Esophagus muscularis mucosa (tissue), 4 donors: ENCODE measurements around the gene PTPRN2. TPM values are rescaled to one million over a fixed set of nuclear protein-coding genes. Genes with fewer than 3 reads are reported as not detected.

Experiments
- DNase-seq: peaks from one replicate; pipeline ENCODE4 v3.0.0-alpha.2; 2017; ENCODE audit errors: extremely low spot score
- H3K27ac ChIP-seq, 4 donors: fragments of 200-600 bp; sonication (generic); replicated peaks in 1 of 4; 1 replicate in 3 of 4; 2 replicates in 1 of 4; pipeline ENCODE4 v1.5.1; 2016 to 2019; ENCODE audit warnings: mild to moderate bottlenecking in 1 of 4
- H3K27me3 ChIP-seq, 4 donors: fragments of 200-600 bp; sonication (generic); one replicate each; pipeline versions ENCODE4 v1.5.1 to v1.6.0; 2016 to 2019
- H3K36me3 ChIP-seq, 4 donors: fragments of 200-600 bp; sonication (generic); one replicate each; pipeline ENCODE4 v1.5.1; 2016 to 2019
- H3K4me1 ChIP-seq, 4 donors: fragments of 200-600 bp; sonication (generic); one replicate each; pipeline ENCODE4 v1.5.1; 2016 to 2019
- H3K4me3 ChIP-seq, 4 donors: fragments of 200-600 bp; sonication (generic); 1 replicate in 2 of 4; 2 replicates in 2 of 4; pipeline ENCODE4 v1.5.1; 2016 to 2019; ENCODE audit warnings: mild to moderate bottlenecking in 4 of 4, moderate library complexity in 1 of 4
- H3K9me3 ChIP-seq, 4 donors: fragments of 200-600 bp; sonication (generic); 1 replicate in 3 of 4; 2 replicates in 1 of 4; pipeline ENCODE4 v1.5.1; 2016 to 2019
- CTCF ChIP-seq, 3 experiments: fragments of 200-600 bp in 2 of 3; fragments of 450-650 bp in 1 of 3; sonication (generic) in 2 of 3; IDR thresholded peaks; one replicate each; pipeline ENCODE4 v1.5.1; 2017 to 2019; ENCODE audit warnings: antibody characterized with exemption in 3 of 3, mild to moderate bottlenecking in 2 of 3, moderate library complexity in 1 of 3
- EP300 ChIP-seq: sonication (generic); formaldehyde crosslinking; IDR thresholded peaks from one replicate; pipeline ENCODE4 v1.6.1; 2017; ENCODE audit warnings: antibody characterized with exemption
- POLR2A ChIP-seq: fragments of 450-650 bp; IDR thresholded peaks from one replicate; pipeline ENCODE4 v1.6.1; 2017; ENCODE audit warnings: antibody characterized with exemption, moderate library complexity, mild to moderate bottlenecking, low read depth
- POLR2AphosphoS5 ChIP-seq, 2 donors: sonication (generic); formaldehyde crosslinking; IDR thresholded peaks; one replicate each; pipeline ENCODE4 v1.6.1; 2017; ENCODE audit warnings: antibody characterized with exemption in 2 of 2
- WGBS: methylation state at CpG from one replicate; pipeline ENCODE4 v1.1.5; 2018; 5-methylcytosine and 5-hydroxymethylcytosine counted together
- intact Hi-C: fragments of 100-400 bp; cut with DNase I; formaldehyde crosslinking; loops from one replicate; pipeline ENCODE4 v1.15.1; 2023
- total RNA-seq, 4 donors: library from RNA; depleted of rRNA; stranded (reverse); fragments of >200 nt; gene quantifications; one replicate each; pipeline versions ENCODE4 v1.1.0 to v1.2.1, GENCODE V29; 2016

The PTPRN2 gene
- total RNA-seq, 4 donors from 2014 or later, result 2.1 to 3.1 (median 3.1) TPM

DNA sequence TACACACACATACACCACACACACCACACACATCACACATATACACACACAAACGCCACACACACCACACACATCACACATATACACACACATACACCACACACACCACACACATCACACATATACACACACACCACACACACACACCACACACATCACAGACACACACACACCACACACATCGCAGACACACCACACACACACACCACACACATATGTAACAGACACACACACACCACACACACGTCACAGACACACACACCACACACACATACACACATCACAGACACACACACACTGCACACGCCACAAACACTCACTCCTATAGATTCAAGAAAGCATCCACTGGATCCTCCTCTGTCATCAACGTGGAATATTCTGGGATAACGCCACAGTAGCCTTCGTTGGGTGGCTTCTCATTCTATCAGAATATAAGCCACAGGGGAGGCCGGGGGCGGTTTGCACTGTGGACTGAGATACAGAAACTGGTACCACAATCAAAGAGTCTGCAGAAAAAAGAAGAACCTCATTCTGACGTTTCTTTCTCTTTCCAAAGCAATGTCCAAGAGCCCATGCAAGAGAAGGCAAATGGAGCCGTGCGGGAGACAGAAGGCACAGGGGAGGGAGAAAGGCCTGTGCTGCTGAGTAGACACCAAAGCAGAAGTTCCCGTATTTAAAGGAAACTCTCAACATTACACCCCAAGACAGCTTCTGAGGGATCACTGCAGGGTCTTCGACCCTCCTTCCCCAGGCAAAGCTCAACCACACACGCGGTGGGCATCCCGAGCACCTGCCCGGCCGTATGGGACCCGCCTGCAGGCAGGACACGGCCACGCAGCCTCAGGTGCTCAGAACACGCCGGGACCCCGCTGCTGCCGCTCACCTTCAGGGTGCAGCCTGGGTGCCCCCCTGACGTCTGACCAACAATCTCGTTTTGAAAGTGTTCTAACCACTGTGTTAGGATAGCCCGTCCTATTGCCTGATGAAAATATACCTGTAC lies 929.6 kb downstream of the PTPRN2 start:
- WGBS, result 87% methylated on average over 28 of the region's 29 CpGs
- DNase-seq, result no peak
- TF ChIP-seq POLR2A (no peak), CTCF (IDR thresholded peaks at IDR 0.05) (no peak), EP300 (no peak), POLR2AphosphoS5 (IDR thresholded peaks at IDR 0.05) (no peak)
- intact Hi-C loops, result no loop called here
- Histone ChIP-seq H3K36me3 (no peaks in the 10 kb centered on the region), H3K27me3 (peaks cover 0 to 19% (median 0%) of the 10 kb centered on the region in 4 donors), H3K9me3 (no peaks in the 10 kb centered on the region), H3K4me1 (peaks cover 0 to 2% (median 1%) of the 10 kb centered on the region in 4 donors), H3K27ac (no peak overlapping the region), H3K4me3 (no peak overlapping the region)

- Histone ChIP-seq H3K9me3 (no peaks in the 10 kb centered on the region), H3K4me3 (no peak overlapping the region), H3K27ac (no peak overlapping the region), H3K4me1 (no peaks in the 10 kb centered on the region), H3K36me3 (no peaks in the 10 kb centered on the region), H3K27me3 (peaks cover 0 to 17% (median 0%) of the 10 kb centered on the region in 4 donors)
- DNase-seq, result no peak
- intact Hi-C loops, result no loop called here
- WGBS, result 93% methylated on average over 26 of the region's 34 CpGs
- no peak for TF ChIP-seq CTCF (IDR thresholded peaks at IDR 0.05)
- TF ChIP-seq POLR2A, result no peak
- no peak for TF ChIP-seq EP300
- TF ChIP-seq POLR2AphosphoS5 (IDR thresholded peaks at IDR 0.05), result no peak
Observed at GRCh38 chr7:157656195-157656769, 931.3 kb downstream of the PTPRN2 start.

DNA sequence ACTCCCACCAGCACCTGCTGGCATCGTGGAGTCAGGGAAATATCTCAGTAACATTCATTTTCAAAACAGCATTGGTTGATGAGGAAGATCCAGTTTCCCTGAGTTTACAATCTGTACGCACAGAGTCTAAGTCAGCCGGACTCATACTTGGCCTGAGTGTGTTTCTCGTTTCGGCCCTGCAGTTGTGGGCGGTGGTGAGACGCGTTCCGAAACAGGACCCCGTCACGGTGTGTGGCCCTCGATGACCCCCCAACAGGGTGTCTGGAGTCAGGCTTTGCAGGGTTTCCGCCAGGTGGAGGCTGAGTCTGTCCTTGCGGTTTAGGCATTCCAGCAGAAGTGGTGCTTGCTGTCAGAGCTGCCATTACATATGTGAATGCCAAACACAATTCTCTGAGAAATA lies 933.3 kb downstream of the PTPRN2 start:
- intact Hi-C loops, result no loop called here
- H3K4me3 ChIP-seq, result no peak overlapping the region
- no peak for DNase-seq
- WGBS, result 84% methylated on average over 14 of the region's 14 CpGs
- no peaks in the 10 kb centered on the region for H3K36me3 ChIP-seq
- no peaks in the 10 kb centered on the region for H3K4me1 ChIP-seq
- peaks cover 0 to 9% (median 0%) of the 10 kb centered on the region in 4 donors for H3K27me3 ChIP-seq
- no peaks in the 10 kb centered on the region for H3K9me3 ChIP-seq
- TF ChIP-seq POLR2A (no peak), POLR2AphosphoS5 (IDR thresholded peaks at IDR 0.05) (no peak), CTCF (IDR thresholded peaks at IDR 0.05) (no peak), EP300 (no peak)
- H3K27ac ChIP-seq, result no peak overlapping the region

GRCh38 chr7:157653827-157654207 lies 933.8 kb downstream of the PTPRN2 start:
- no peak for DNase-seq
- WGBS, result 94% methylated on average over 28 of the region's 28 CpGs
- TF ChIP-seq POLR2AphosphoS5 (IDR thresholded peaks at IDR 0.05) (no peak), CTCF (IDR thresholded peaks at IDR 0.05) (no peak), POLR2A (no peak), EP300 (no peak)
- H3K27me3 ChIP-seq, result peaks cover 0 to 7% (median 0%) of the 10 kb centered on the region in 4 donors
- no peak overlapping the region for H3K4me3 ChIP-seq
- H3K9me3 ChIP-seq, result no peaks in the 10 kb centered on the region
- intact Hi-C loops, result no loop called here
- no peaks in the 10 kb centered on the region for H3K4me1 ChIP-seq
- H3K27ac ChIP-seq, result no peak overlapping the region
- no peaks in the 10 kb centered on the region for H3K36me3 ChIP-seq
